HG03521 (cell line): ENCODE measurements around the gene PRKG1.
A peak's percentile ranks its signal among the peaks of the same experiment; 100 is the strongest.
"Not testable (repeated sequence)": the region's sequence is repeated elsewhere in the genome, so short reads cannot be mapped to it uniquely, and the experiment has no call there.

ENCODE experiments used
- ATAC-seq: cut with Tn5 transposase; IDR thresholded peaks from one replicate; pipeline ENCODE4 v1.9.1; 2021; ENCODE audit warnings: mild to moderate bottlenecking, moderate library complexity; ENCODE audit not compliant: unreplicated experiment

PRKG1 gene

DNA sequence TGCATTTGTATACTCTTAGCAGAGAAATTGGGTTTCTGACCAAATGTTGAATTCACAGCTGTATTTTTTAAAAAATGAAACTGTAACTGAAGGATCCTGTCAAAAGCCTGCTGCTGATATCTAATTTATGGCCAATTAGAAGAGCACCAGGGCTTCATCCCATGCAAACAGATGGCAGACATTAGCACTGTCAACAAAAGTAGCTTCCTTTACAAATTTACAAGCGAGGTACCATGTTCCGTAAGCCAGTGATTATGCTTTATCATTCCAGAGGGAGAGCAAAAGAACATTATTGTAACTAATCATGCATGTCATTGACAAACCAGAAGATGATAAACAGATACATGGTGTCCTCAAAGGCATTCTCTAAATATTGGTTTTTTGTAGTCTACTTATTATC lies 1062.6 kb downstream of the PRKG1 start:
- ATAC-seq, result no peak

DNA sequence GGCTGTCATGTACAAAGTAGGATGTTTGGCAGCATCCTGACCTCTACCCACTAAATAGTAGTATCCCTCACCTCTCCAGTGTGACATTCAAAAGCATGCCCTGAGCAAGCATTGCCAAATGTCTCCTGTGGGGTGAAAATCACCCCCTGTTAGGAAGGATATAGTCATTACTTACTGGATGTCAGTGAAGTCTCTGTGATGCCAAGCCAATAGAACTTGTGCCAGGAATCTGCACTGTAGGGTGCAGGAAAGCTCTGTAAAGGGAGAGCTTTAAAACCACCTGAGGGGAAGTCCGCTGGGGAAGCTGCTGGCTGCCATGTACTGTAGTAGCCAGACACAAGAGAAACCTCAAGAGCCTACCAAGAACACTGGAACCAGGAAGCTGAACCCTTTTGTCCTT lies 1069.1 kb downstream of the PRKG1 start:
- ATAC-seq, result no peak

DNA sequence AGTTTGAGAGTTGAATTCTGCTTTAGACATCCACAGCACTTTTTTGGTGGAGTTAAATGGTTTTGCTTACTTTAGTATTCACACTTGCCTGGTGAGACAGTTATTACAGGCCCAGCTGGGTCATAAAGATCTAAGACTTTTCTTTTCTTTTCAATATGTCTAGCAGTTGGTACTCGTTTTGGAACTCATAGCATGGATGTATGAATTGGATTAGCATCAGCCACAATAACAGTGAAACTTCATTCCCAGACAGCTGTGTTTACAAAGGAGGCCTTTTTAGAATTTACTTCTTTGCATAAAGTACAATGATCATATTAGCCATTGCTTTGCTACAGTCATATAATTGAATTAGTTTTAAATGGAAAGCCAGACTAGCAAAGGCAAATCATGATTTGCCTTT lies 1071.3 kb downstream of the PRKG1 start:
- ATAC-seq, result no peak

DNA sequence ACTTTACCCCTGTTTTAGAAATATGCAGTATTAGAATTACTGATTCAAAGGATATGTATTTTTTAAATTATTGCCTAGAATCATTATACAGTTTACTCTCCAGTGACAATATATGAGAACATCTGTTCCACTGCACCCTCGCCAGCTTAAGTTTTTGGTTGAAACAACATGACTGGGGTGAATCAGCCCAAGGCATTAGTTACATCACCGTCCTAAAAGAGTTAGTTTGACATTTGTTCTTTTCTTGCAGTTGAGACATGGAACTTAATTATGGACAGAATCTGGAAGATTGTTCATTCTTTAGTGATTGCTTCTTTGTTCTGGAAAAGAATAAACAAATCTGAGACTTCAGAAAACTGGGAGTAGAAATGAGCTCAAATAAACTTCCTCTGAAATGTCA lies 1072.5 kb downstream of the PRKG1 start:
- ATAC-seq, result no peak

DNA sequence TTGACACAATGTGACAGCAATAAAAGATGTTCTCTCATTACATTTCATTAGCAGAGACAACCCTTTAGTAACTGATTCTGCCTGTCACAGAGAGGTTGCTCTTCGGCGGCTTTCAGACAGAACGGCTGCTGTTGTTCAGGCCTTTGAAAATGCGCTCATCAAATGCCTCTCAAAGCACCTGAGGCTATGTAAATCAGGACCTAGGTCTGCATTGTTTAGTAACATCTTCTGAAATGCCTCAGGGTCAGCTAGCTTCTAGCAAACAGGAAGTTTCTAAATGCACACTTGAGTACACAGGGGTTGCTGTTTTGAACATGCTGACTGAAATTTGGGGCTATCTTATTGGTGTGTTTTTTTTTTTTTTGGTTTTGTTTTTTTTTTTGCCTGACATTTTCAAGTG lies 1096.5 kb downstream of the PRKG1 start:
- no peak for ATAC-seq

DNA sequence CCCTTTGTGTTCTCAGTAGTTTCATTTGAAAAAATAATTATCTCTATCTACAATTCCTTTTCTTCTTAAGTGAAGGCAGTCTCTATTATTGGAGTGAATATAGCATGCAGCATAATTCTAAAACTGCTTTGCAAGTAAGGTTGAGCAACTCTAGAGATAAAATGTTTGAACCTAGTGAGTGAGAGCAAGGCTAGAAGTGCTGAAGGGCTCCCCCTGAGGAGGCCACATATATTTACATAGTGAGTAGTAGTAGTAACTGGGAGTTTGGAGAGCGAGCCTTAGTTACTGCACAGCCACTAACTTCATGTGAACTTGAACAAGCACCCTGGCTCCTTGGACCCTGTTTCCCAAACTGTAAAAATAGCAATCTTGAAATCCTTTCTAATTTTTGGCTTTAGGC lies 1098.3 kb downstream of the PRKG1 start:
- ATAC-seq, result no peak

DNA sequence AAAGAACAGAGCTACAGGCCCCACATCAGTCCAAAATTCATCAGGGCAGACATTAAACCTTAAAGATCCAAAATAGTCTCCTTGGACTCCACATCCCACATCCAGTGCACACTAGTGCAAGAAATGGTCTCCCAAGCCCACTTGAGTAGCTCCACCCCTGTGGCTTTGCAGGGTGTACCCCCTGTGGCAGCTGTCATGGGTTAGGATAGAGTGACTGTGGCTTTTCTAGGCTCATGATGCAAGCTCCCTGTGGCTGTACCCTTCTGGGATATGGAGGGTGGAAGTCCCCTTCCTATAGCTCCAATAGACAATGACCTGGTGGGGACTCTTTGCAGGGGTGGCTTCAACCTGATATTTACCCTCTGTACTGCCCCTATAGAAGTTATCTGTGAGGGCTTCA lies 1111.0 kb downstream of the PRKG1 start:
- ATAC-seq, result no peak

DNA sequence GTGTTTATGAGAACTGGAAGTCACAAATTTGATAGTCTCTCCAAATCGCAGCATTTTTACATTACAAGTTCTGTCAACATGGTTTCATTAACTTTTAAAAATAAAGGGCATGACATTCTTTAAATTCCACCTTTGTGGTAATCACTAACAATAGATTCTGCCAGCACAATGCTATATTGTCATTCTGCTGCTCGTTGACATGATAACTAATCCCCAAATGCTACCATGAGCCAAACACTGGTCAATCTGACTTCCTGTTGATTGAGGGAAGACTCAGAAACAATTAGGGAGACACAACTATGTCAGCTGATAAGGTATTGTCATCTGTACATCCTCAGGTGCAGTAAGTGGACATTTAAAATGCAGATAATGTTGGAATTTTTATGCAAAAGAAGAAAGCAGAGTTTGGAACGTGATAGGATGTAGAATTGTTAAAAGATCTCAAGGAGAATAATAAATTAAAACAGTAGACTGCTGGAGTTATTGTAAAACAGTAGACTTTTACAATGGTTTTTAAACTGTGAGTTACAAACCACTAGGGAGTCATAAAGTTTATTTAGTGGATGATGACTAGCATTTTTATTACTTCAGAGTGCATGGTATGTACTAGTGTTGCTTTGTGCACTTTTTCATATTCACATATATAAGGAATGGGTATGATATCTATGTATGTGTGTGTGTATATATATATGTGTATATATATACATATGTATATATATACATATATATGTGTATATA lies 1113.4 kb downstream of the PRKG1 start:
- no peak for ATAC-seq

DNA sequence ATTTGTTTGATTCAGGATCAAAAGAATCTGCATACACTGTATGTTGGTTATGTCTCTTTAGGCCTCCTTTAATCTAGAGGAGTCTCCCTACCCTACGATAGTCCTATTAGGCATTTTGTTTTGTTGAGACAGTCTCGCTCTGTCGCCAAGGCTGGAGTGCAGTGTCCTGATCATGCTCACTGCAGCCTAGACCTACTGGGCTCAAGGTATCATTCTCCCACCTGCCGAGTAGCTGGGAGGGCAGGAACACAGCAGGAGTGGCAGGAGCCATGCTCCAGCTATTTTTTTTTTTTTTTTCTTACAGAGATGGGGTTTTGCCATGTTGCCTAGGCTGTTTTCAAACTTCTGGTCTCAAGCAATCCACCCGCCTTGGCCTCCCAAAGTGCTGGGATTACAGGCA lies 1116.8 kb downstream of the PRKG1 start:
- ATAC-seq, result no peak

DNA sequence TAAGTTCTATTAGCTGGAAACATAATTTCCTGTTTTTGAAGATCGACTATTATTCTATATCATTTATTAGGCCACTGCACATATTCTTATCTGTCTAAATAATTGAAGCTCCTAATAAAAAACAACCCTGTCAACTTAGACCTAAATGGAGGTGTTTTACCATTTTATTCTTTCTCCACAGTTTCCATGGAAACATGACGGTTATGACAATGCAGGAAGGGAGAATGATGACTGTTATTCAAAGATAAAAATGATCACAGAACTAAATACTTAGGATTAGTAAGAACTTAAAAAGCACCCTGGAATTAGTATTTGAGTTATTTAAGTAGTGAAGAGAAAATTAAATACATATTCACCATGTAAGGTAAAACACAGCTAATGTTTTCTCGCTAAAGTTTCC lies 1119.9 kb downstream of the PRKG1 start:
- no peak for ATAC-seq

DNA sequence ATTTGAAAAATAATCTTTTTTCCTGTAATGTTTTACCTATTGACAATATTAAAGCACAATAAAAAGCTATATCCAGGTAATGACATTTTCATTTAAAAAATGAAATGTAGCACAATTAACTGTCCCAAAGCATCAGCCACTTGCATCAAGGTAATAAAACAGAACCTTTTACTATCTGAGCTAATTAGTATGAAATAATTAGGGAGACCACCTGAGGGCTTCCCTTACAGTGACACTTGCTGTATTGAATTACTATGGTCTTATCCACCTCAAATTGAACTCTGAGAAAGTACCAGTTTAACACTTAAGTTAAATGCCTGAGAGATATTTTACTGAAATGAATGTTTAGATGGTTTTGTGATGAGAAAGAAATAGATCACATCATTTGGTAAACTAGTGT lies 1120.4 kb downstream of the PRKG1 start:
- ATAC-seq, result no peak

DNA sequence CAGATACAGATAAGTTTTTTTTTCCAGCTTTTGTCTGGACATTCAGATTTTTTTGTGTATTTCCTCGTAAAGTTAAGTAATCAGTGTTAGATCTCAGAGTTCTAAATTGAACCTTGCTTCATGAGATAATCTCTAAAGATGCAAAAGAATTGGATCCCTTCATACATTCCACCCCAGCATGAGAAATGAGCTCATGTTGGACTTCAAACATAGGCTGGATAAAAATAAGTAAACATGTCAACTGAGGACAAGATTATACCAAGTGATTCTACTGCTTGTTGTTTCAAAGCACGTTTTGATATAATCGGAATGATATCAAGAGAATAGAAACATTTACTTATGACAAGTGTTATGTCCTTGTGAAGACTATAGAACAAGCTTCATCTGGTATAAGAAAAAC lies 1122.8 kb downstream of the PRKG1 start:
- no peak for ATAC-seq

DNA sequence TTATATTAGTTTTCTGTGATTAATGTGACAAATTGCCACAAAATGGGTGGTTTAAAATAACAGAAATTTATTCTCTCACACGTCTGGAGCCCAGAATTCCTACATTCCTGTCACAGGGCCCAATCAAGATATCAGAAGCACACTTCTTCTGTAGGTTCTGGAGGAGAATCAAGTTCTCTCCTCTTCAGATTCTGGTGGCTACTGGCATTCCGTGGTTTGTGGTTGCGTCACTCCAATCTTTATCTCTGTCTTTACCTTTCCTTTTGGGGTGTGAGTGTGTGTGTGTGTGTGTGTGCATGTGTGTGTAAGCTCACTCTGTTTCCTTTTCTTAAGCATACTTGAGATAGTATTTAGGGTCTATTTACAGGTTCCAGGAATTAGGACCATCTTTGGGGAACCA lies 1124.3 kb downstream of the PRKG1 start:
- ATAC-seq, result no peak

DNA sequence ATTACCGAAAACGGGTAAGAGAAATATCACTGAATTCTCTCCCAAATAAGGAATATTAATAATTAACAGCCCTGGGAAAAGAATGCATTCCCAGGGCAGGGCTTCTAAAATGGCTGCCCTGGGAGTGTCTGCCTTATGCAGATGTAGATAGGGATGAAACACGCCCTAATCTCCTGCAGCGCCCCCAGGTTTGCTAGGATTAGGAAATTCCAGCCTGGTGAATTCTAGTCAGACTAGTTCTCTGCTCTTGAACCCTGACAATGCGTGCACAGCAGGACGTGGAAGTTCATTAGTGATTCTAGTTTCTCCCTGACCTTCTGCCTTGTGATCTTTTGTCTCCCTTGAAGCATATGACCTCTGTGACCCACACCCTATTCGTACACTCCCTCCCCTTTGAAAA lies 1130.6 kb downstream of the PRKG1 start:
- not testable (repeated sequence) for ATAC-seq

DNA sequence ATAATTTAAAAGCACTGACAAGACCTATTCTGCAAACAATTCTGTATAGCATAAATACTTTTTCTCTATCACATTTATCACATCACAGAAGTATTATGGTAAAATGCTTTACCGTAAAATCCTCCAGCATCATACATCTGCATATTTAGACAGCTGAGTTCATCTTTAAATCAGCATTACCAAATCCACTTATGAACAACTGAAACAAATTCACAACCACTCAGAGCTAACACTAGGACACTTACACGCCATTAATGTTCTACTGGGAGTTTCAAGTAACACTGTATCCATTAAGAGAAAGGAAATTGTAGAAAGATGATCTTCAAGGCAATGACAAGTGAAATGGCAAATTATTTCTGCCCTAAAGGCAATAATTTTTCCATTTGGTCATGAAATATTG lies 1134.1 kb downstream of the PRKG1 start:
- ATAC-seq, result no peak

DNA sequence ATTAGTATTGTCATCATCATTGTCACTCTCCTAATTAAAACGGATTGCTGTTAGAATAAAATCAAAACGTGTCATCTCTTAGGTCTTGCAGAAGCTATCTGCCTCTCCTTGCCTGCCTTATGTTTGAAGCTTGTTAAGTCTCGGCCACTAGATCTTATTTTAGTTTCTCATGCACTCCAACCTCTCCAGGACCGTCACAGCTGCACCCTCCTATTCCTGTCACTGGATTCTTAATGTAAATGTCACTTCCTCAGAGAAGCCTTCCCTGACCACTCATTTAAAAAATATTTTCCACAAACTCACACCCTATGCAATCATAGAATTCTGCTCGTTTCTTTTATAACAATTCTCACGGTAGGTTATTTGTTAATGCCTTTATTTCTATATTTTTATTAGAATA lies 1135.9 kb downstream of the PRKG1 start:
- no peak for ATAC-seq

DNA sequence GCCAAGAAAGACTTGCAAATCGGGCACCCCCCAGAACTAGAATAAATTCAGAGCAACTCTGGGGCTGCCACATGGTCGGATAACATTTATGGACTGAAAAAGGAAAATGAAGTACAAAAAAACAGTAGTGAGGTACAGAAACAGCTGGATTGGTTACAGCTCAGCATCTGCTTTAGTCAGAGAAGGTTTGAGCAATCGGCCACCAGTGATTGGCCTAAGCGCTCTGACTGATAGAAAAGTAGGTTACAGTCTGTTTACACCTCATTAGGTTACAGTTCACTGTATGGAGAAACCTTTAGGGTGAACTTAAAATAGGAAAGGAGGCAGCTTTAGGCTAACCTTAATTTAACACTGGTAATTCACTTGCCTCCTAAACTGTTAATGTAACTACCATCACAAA lies 1137.8 kb downstream of the PRKG1 start:
- no peak for ATAC-seq

DNA sequence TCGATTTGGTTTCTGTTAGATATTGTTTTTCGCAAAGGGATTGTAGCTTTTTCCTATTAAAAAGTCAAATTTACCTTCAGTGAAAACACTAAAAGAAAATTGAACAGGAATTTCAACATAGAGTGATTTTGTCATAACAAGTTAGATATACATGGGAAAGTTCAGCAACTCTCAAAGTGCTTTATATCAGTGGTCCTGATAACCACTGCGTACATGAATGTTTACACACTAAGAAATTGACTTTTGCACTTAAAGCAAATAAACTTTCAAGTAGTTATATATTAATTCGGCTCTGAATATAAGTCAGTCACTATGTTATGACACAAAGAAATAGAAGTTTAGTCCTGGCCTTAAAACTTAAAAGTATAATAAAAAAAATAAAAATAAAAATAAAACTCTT lies 1138.5 kb downstream of the PRKG1 start:
- no peak for ATAC-seq

DNA sequence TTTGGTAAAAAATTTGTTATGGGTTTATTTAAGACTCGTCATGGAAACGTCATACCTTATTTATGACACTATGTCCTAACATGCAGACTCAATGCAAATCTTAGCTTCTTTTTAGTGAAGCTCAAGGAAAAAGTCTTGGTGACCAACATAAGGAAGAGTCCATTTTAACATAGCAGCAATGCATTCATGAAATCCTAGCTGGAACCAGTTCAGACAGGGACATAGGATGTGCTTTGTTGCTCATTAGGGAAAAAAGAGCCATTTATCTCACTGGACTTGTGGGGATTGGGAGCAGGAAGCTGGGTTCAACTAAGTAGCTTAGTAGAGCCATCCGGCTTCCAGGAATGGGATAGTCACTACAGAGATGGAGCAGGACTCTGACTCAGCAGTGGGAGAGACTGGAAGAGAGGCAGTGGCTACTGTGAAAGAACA lies 1139.0 kb downstream of the PRKG1 start:
- no peak for ATAC-seq

DNA sequence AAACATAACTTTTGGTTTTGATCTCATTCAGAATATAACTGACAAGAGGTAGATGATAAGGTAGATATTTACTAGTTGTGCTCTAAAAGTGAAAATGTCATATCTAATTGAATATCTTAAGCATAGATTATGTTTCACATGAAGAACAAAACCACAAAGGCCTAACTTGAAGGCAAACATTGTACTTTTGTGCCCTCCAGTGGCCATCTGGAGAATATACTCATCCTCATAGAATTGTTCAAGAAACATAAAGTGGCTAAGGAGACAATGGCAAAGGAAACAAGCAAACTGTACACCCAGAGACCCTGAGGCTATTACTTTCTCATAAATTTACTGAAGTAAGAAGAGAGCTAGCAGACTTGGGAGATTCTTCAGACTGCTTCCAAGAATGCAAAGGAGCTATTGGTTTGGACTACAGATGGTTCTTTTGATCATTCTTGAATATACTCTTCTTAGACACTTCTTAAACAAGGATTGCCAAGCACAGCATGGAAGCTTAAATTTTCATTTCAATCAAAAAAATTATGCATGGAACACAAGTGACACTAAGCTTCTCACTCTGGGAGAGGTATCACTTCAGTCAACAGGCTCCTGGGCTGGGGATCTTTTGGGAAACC lies 1141.6 kb downstream of the PRKG1 start:
- peak; percentile 69 for ATAC-seq

DNA sequence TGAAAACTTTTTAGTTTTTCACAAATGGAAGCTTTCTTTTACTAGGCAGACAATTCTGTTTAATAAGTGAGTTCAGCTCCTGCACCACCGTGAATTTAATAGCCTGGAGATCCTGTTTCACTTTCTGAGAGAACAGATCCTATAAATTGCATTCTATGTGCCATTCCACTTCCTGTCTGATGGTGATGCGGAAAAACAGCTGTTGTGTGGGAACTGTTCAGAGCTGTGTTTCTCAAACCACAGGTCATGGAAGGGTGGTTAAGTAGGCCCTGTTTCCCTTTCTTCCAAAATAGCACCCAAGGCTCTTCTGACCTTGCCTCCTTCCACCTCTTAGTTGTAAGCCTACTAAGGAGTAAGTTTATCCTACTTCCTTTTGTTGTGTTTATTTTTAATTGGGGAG lies 1142.6 kb downstream of the PRKG1 start:
- peak; percentile 56 for ATAC-seq

DNA sequence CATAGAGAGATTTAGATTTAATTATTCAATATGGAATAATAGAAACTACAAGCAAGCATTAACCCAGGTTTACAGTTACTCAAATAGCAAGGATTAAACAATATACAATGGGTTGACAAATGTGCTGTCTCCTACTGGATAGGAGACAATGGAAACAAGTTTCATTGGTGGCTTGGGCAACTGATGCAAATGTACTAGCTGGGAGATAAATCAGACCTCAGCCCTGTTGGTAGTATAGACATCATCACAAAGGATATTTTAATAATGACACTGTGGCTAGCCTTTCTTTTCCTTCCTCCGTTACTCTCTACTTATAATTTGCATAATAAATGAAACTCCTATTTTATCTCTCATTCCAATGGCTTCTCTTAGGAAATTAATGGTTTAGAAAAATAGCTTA lies 1143.2 kb downstream of the PRKG1 start:
- no peak for ATAC-seq

DNA sequence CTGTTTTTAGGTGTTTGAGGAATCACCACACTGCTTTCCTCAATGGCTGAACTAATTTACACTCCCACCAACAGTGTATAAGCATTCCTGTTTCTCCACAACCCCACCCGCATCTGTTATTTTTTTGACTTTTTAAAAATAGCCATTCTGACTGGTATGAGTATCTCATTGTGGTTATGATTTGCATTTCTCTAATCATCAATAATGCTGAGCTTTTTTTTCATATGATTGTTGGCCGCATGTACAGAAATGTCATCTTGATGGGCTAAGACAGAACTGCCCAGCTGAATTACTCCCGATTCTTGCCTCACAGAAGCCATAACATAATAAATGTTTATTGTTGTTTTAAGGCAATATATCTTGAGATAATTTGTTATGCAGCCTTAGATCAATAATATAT lies 1146.7 kb downstream of the PRKG1 start:
- no peak for ATAC-seq
